NCI-H69 (cell line): Measurements from ENCODE around the gene MAN1C1.

ENCODE experiments used
- DNase-seq: peaks from one replicate; lab custom pipeline; 2025; lab: John Stamatoyannopoulos, UW

MAN1C1 gene

DNA sequence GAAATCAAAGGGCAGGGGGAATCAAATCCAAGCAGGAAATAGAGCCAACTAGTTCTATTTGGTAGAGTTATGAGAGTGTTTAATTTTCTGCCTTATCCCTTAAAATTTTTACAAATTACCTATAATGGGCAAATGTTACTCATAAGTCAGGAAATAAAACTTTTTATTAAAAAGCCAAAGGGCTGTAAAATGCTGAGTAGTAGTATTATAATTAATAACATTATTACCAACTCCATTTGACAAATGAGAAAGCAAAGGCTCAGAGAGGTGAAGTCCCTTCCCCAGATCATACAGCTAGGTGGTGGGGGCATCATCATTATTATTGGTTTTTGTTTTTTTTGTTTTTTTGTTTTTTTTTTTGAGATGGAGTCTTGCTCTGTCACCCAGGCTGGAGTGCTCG lies 186.8 kb downstream of the MAN1C1 start:
- no peak for DNase-seq

- DNase-seq = no peak
Measured at GRCh38 chr1:25804244-25804963, 187.8 kb downstream of the MAN1C1 start.

- no peak for DNase-seq
Measured at GRCh38 chr1:25804964-25805862, 188.6 kb downstream of the MAN1C1 start.

DNA sequence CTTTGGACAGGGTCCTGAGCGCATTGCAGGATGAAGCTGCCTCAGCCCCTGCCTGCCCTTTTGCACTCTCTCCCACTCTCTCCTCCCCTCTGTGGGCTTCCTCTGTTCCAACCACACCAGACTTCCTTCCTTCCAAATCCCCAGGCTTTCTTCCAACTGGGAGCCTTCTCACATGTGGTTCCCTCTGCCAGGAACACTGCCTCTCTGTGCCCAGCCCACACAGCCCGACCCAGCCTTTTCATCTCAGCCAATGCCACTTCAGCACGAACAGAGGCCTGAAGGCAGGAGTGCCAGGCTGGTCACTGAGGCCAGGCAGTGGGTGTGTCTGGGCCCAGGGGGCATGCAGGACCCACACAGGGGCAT lies 189.3 kb downstream of the MAN1C1 start:
- DNase-seq = no peak

DNA sequence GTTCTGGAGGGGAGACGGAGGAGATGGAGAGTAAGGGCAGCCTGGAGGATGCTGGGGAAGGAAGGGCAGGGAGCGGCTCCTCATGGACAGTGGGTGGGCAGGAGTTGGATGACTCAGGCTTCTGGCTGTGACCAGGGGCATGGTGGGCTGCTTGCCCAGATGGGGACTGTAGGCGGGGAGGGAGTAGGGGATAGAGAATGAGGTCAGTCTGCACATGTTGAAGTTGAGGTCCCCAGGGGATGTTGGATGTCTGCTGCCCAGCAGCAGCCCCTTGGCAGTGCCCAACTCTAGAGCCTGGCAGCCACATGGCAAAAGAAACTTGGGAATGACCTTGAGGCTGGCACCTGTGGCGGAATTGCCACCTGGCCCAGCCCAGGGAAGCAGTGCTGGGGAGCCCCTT lies 189.8 kb downstream of the MAN1C1 start:
- no peak for DNase-seq

- DNase-seq = no peak
Measured at GRCh38 chr1:25807480-25808390, 191.1 kb downstream of the MAN1C1 start.

- DNase-seq = no peak
Measured at GRCh38 chr1:25808481-25809244, 192.1 kb downstream of the MAN1C1 start.

DNA sequence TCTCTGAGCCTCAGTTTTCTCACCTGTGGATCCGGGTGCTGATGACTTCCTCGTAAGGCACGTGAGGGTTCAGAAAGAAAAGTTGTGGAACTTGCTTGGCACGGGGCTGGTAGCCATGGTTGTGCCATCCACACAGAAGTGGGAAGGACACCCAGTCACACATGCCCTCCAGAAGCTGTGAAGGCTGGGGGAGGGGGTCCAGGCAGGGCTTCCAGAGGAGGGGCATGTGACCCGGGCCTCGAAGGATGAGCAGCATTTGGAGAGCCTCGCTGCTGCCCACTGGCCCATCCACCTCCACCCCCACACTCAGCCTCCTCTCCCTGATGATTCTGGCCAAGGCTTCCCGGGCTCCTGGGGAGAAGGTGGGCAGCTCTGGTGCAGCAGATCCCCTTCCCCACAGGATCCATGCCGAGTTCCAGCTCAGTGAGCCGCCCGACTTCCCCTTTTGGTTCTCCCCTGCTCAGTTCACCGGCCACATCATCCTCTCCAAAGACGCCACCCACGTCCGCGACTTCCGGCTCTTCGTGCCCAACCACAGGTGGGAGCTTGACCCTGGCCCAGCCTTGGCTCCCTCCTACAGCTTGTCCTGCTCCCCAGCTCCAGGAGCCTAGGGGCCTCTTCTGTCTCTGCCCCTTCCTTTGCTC lies 192.8 kb downstream of the MAN1C1 start:
- no peak for DNase-seq

GRCh38 chr1:25809929-25810328 lies 193.3 kb downstream of the MAN1C1 start:
- no peak for DNase-seq

DNA sequence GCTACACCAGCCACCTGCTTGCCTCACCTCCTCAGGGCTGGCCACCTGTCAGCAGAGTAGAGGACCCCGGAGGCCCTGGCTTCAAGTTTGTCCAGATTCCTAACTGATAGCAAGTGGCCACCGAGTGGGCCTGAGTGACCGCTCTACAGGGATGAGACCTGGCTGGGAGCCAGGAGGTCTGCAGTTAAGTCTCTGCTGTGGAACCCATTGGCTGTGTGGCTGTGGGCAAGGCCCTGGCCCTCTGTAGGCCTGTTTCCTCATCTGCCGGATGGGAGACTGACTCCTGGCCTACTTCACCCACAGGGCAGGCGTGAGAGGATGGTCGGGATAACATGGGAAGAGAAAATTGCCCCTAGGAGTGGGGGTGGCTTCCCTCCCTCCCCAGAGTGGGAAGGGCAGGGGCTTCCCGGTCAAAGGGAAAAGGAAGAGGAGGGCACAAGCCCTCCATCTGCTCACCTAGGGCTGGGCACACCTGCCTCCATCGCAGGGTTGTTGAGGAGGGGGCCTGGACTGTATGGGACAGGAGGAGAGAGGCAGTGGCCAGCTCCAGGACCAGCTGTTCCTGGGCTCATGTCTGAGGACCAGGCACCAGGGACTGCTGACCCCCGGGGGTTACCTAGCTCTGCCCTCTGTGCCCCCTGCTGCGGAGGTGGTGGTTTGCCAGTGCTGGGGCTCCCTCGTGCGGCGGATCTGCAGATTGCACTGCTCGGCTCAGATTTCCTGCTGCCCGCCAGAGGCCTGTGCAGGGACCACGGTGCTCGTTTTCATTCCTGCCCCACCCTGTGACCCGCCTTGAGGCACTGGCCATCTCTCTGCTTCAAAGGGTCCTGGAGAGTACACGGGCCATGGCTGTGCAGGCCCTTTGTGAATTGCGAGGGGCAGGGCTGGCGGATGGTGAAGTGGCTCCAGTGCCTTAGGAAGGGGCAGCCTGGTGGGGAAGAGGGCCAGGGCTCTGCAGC lies 194.0 kb downstream of the MAN1C1 start:
- DNase-seq = peak; percentile 58

DNA sequence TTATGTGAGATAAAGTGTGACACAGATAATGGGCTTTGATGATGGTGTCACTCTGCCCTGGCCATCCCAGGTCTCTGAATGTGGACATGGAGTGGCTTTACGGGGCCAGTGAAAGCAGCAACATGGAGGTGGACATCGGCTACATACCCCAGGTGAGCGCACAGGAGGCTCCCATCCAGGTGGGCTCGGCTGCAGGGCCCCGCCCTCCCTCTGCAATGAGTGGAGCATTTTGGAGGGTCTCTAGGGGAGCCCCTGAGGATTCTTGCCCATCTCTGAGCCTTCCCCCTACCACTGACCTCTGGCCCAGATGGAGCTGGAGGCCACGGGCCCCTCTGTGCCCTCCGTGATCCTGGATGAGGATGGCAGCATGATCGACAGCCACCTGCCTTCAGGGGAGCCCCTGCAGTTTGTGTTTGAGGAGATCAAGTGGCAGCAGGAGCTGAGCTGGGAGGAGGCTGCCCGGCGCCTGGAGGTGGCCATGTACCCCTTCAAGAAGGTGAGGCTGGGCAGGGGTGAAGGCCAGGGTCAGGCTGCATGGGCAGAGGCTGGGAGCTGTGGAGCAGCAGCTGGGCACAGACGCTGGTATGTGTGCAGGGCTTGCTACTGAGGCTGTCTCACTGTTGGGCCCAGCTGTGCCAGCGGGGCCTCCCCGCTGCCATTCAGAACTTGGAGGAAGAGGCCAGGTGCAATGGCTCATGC lies 194.9 kb downstream of the MAN1C1 start:
- no peak for DNase-seq

GRCh38 chr1:25813071-25813733 lies 196.6 kb downstream of the MAN1C1 start:
- no peak for DNase-seq

- DNase-seq = no peak
Measured at GRCh38 chr1:25813734-25814471, 197.3 kb downstream of the MAN1C1 start.

- no peak for DNase-seq
Measured at GRCh38 chr1:25814549-25815087, 198.0 kb downstream of the MAN1C1 start.

GRCh38 chr1:25815208-25816111 lies 198.9 kb downstream of the MAN1C1 start:
- no peak for DNase-seq

DNA sequence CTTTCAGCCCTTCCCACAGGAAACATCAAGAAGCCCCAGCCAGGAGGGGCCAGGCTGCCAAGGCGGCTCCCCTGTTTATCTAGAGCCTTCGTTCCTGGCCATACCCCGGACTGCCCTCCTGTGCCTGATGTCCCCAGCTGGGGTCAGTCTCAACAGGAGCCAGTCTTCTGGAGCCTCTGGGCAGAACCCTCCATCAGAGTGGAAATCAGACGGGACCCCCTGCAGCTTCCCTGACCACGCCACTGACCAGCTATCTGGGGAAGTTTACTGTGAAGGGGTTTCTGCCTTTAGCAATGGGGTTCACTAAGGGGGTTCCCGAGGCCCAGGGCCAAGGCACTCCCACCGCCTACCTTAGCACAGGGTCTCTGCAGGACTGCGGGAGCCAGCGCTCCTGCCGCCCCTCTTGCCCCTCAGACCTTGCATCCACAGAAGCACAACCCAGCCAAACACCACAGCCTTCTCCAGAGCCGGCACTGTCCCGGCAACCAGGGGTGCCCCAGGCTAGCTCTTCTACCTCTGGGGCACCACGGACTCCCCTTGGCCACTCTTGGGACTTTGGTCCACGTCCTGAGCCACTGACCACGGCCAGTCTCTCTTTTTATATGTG lies 199.6 kb downstream of the MAN1C1 start:
- DNase-seq = no peak
